ENCODE results near the gene DSTN.

The DSTN gene

GRCh38 chr20:17640146-17640874, 70.4 kb downstream of the DSTN start:
- DNase-seq = no peak

- DNase-seq = no peak
These were observed 71.1 kb downstream of the DSTN start for GRCh38 chr20:17640875-17641378.

GRCh38 chr20:17641520-17641964, 71.7 kb downstream of the DSTN start:
- DNase-seq = no peak

GRCh38 chr20:17641993-17642392, 72.1 kb downstream of the DSTN start:
- no peak for DNase-seq

GRCh38 chr20:17642404-17643269, 72.8 kb downstream of the DSTN start:
- DNase-seq = no peak

GRCh38 chr20:17643531-17644188, 73.8 kb downstream of the DSTN start:
- no peak for DNase-seq

- DNase-seq = no peak
These were observed 74.6 kb downstream of the DSTN start for GRCh38 chr20:17644451-17644850.

GRCh38 chr20:17645010-17645409, 75.1 kb downstream of the DSTN start:
- DNase-seq = no peak

- DNase-seq = no peak
These were observed 75.8 kb downstream of the DSTN start for GRCh38 chr20:17645546-17646208.

GRCh38 chr20:17646209-17646960, 76.5 kb downstream of the DSTN start:
- DNase-seq = no peak

- no peak for DNase-seq
These were observed 77.1 kb downstream of the DSTN start for GRCh38 chr20:17646961-17647301.

GRCh38 chr20:17647391-17648314, 77.8 kb downstream of the DSTN start:
- no peak for DNase-seq

GRCh38 chr20:17648315-17648646, 78.4 kb downstream of the DSTN start:
- no peak for DNase-seq

- DNase-seq = peak; percentile 20
These were observed 79.2 kb downstream of the DSTN start for GRCh38 chr20:17648791-17649730.

GRCh38 chr20:17650301-17651128, 80.6 kb downstream of the DSTN start:
- DNase-seq = no peak

GRCh38 chr20:17651129-17651759, 81.4 kb downstream of the DSTN start:
- no peak for DNase-seq

GRCh38 chr20:17651760-17652388, 82.0 kb downstream of the DSTN start:
- DNase-seq = no peak

- DNase-seq = no peak
These were observed 82.5 kb downstream of the DSTN start for GRCh38 chr20:17652411-17652810.

Data from stimulated activated CD4-positive, alpha-beta T cell treated with anti-CD3 and anti-CD28 coated beads, Interleukin-4, amount 100 ng/mL, for 24 hours (primary cell).